GM19193 (cell line): ENCODE results near the gene SERBP1.

Source experiments
- POLR2A ChIP-seq: IDR thresholded peaks from 4 replicates; pipeline ENCODE4 v1.6.1; 2011; ENCODE audit not compliant: insufficient read depth, insufficient read length; ENCODE audit errors: extremely low read depth

SERBP1 gene

DNA sequence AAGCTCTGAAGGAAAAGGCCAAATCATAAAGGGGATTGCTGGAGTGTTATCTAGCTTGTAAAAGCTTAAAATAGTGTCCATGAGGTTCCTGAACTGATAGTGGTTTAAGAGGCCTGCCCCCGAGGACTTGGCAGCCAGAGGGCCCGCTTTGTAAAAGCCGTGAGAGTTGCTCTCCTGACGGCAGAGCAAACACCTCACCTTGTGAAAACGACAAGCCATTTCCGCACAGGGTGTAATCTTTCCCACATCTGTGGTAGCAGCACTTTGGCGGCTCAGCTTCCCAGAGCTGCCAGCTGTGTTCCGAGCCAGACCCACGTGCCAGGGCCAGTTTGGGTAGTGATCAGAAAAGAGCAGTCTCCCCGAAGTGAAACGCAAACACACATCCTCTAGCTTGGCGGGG is 37.0 kb downstream of the SERBP1 start:
- no peak for TF ChIP-seq POLR2A

DNA sequence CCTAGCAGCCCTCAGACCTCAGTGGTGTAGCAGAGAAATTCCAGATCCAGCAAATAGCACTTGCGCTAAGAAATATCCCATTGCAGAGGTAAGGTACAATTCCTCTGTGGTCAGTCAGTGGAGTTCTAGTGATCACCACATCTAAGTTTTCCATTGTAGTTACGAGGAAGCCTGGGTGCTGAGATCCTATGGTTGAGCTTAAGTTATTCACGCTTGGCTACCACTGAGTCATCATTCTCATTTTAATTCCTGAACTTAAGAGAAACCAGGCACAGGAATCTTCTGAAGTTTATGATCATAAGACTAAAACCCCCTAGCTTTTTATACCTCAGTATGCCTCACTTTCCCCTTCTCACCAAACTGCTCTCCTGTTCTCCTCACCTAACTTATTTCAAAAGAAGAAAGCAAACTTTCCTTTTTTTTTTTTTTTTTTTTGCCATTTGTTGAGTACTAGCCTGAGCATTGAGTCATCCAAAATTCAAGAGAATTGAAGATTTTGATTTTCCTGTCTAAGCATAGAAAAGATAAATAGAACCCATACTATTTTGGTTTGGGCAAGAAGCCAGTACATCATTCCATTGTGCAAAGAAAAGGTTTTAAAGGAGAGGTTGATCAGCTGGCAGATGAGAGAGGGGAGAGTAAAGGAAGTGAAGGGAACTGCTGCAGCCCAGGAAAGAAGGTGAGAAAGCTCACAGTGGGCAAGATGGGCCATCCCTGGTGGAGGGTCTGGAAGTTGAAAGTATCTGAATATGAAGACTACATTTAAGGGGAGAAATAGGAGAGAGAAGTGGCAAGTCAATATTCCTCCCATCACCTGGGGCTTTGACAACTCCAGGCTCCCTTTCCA is 39.9 kb downstream of the SERBP1 start:
- TF ChIP-seq POLR2A: no peak

DNA sequence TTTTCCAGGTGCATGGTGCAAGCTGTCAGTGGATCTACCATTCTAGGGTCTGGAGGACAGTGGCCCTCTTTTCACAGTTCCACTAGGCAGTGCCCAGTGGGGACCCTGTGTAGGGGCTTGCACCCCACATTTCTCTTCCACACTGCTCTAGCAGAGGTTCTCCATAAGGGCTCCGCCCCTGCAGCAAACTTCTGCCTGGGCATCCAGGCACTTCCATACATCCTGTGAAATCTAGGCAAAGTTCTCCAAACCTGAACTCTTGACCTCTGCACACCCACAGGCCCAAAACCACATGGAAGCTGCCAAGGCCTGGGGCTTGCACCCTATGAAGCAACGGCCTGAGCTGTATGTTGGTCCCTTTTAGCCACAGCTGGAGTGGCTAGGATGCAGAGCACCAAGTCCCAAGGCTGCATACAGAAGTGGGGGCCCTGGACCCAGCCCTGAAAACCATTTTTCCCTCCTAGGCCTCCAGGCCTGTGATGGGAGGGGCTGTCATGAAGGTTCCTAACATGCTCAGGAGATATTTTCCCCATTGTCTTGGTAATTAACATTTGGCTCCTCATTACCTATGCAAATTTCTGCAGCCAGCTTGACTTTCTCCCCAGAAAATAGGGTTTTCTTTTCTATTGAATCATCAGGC is 46.1 kb downstream of the SERBP1 start:
- no peak for TF ChIP-seq POLR2A

DNA sequence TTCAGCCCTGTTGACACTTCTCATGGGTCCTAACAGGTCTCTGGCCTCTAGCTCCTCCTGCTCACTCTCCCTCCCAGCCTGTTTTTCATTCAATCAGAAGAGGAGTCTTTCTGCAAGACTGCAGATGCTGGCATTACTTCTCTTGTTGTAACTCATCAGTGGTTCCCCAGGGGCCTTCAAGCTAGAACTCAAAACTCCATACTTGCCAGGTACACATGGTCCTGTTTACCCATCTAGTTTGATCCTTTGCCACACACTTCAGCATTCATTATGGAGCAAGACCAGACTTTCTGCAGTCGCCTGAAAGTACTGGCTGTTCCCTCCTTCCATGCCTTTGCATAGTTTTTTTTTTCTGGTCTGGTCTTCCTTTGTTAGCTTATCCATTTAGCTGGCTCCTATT is 47.9 kb downstream of the SERBP1 start:
- no peak for TF ChIP-seq POLR2A

DNA sequence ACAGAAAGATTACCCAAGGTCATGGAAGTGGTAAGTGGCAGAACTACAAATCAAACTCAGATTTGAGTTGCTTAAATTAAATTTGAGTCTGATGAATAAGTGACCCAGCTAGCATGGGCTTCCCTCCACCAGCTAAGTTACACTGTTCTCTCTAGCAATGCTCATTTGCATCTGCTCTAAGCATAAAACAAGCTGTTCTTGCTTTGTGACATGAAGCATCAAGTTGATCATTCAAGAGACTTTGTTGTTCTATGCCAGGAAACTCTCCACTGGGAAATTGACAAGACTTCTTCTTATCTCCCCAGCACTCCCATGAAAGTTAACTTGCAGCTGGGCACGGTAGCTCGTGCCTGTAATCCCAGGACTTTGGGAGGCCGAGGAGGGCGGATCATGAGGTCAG is 49.0 kb downstream of the SERBP1 start:
- no peak for TF ChIP-seq POLR2A

DNA sequence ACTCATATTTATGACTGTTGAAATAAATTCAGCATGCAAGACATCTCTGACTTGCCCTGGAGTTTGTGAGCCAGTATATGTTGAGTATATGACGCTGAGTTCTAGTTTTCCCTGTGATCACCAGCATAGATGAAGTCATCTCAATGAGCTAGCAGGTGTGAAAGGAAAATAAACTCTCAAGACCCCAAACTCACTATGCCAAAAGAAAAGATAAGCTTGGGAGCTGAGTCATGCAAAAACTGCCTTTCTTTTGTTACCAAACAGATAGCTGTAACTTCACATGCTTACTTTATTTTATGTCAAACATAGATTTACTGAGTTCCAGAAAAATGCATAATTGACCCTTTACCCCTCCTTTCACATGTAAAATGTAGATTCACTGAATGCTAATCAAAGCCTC is 52.9 kb downstream of the SERBP1 start:
- TF ChIP-seq POLR2A: no peak

DNA sequence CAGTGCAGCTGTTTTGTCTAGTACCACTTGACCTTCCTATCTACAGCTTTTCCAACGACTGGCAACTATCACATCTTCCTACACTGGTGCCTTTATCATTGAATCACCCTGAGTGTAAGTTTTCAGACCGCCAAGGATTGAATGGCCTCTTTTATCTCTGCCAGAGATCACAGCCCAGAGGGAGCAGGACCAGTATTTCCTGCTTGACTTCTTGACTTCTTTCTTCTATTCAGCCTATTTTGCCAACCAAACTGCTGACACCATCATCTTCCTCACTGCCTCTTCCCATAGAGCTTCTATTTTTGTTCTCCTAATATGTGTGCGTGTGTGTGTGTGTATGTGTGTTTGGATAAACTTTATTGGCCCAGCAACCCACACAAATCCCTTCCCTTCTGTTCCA is 53.8 kb downstream of the SERBP1 start:
- no peak for TF ChIP-seq POLR2A

DNA sequence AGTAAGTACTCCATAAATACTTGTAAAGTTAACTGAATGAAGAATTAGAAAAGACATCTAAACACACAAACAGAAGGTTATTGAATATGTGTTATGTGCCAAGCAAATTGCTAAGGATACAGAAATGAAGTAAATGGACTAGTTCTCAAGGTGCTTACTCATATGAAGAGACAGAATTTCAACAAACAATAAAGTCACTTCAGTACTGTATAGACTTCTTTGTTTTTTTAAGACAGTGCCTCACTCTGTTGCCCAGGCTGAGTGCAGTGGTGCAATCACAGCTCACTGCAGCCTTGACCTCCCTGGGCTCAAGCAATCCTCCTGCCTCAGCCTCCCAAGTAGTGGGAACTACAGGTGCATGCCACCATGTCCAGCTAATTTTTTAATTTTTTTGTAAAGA is 57.3 kb downstream of the SERBP1 start:
- no peak for TF ChIP-seq POLR2A

DNA sequence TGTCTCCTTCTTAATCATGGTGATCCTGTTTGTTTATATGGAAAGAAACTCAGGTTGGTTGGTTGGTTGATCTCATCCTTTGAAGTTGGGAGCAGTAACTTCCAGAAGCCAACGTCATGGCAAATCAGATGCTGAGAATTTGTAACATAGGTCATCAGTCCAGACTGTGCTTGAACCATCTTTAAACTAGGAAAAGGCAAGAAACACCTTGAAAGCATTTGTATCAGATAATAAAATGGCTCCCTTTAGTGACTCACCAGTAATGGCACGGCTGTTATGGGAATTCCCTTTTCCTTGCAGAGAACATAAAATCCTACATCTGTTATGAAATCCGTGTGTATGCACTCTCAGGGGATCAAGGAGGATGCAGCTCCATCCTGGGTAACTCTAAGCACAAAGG is 58.1 kb downstream of the SERBP1 start:
- TF ChIP-seq POLR2A: no peak

DNA sequence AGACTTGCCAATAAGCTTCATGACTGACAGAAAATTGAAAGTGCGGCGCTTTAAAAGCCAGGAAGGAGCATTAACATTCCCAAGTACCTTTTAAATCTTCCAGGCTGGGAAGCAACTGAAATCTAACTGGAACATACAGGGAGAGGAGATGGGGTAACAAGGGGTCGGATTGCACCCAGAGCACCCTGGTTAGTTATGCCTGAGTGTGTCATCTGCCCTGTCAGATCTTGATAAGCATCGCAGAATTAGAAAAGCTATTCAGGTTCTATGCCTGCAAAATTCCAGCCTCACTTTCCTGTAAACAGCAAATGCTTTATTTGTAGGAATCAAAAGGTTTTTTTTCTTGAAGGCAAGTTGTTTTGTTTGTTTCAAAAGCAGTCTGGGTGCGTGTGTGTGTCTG is 58.5 kb downstream of the SERBP1 start:
- no peak for TF ChIP-seq POLR2A

DNA sequence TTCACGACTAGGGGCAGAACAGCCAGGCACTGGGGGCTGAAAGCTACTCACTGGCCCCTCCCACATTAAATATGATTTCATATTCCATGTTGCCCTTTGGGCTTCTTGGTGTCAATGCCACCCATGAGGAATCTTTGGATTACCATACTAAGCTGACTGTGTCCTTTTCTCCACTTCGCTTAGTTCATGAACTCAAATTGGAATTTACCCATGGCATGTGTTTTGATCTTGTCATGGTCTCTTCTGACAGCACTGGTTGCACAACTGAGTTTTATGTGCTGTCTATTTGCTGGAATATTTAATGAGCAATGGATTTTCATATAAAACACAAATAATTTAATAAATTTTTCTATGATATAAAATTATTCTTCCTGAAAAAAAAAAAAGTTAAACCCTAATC is 59.2 kb downstream of the SERBP1 start:
- TF ChIP-seq POLR2A: no peak

DNA sequence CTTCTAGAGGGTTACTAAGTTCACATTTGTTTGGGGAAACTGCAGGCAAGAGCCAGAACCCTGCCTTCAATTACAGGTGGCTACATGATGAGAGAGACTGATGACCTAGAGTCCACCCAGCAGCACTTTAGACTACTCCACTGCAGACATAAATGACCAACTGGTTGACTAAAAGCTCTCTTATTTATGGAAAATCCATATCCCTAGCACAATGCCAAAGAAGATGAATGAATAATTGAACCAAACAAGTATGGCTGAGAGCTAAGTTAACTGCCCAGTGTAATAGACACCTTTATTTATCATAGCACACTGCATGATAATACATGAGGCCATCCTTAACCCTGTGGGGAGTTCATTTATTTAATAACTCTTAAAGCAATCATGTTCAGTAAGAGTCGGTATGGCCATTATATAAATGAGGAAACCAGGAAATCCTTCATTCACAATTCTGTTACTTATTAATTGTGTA is 62.1 kb downstream of the SERBP1 start:
- no peak for TF ChIP-seq POLR2A

DNA sequence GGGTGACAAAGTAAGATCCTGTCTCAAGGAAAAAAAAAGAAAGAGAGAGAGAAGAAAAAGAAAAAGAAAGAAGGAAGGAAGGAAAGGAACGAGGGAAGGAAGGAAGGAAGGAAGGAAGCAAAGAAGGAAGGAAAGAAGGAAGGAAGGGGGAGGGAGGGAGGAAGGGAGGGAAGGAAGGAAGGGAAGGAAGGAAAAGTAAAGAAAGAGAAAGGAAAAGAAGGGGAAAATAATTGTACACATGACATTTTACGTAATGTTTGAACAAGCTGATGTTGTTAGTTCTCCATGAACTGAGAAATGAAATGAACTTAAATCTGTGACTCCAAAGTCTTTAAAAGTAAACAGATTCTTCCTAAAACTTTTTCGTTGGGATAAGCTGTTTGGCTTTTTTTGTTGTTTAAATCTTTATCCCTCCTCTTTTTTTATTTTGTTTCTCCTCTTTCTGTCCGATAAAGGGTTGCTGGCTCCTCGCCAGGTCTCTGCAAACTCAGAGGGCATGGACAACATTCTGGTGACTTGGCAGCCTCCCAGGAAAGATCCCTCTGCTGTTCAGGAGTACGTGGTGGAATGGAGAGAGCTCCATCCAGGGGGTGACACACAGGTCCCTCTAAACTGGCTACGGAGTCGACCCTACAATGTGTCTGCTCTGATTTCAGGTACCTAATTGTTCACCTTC is 62.7 kb downstream of the SERBP1 start:
- no peak for TF ChIP-seq POLR2A

DNA sequence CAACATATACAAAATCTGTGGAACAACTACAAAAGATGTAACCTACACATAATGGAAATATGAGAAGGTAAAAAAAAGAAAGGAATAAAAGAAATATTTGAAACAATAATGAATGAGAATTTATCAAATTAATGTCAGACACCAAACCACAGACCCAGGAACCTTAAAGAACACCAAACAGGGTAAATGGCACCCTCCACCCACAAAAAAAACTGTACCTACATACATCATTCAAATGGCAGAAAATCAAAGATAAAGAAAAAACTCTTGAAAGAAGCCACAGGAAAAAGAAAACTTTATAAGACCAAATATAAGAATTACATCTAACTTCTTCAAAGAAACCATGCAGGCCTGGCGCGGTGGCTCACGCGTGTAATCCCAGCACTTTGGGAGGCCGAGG is 68.6 kb downstream of the SERBP1 start:
- TF ChIP-seq POLR2A: no peak

DNA sequence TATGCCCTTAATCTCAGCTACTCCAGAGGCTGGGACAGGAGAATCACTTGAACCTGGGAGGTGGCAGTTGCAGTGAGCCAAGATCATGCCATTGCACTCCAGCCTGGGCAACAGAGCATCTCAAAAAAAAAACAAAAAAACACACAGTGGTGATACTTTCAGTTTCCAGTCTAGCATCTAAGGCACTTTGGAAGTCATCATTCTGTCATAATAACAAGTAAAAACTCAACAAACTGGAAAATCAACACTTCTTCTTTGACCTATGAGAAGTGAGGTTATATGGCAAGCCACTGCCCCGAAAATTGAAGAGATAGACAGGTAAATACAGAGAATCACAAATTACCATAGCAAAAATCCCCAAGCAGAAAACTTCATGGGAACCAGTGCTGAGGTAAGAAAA is 70.6 kb downstream of the SERBP1 start:
- TF ChIP-seq POLR2A: no peak
